ENCODE data around the gene C2CD3.

C2CD3 gene

DNA sequence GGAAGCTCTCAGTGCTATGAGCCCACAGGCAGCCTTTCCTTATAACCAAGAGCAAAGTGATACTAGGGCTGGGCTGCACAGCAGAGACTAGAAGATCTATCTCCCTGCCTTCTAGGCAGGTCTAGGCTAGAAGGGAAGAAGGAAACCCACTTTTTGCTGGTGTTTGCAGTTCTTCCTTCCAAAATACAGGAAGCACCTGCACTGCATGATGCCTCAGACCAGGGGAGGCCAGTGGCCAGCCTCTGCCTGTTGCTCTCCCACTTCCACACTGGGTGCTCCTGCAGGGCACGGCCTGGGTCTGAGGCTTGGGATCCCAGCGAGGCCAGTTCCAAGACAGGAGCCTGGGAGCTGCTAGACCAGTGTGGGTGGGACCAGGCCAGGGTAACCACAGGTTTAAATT, 155.9 kb downstream of the C2CD3 start:
- peaks cover 84% of the 10 kb centered on the region for H3K4me1 Mint-ChIP-seq (ENCODE audit: low read depth)
- H3K27ac Mint-ChIP-seq: no peak overlapping the region

DNA sequence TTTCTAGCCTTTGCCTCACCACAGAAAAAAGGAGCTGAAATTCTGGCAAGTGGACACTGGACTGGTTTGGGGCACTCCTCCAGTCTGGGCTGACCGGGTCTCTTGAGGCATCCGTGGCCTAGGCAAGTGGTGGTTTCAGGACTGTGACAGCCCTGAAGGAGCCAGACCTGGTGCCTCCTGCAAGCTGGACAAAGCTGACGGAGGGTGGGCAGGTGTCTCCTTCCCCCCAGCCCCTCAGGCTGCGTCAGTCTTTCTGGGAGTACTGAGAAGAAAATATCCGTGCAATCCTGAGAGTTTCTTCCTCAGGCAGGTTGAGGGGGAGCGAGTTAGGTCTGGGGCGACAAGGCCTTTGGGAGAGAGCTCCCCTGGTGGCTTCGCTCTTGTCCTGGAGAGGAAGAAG, 157.7 kb downstream of the C2CD3 start:
- no peak overlapping the region for H3K4me3 Mint-ChIP-seq
- peaks cover 23% of the 10 kb centered on the region for H3K36me3 Mint-ChIP-seq
- peaks cover 91% of the 10 kb centered on the region for H3K4me1 Mint-ChIP-seq (ENCODE audit: low read depth)
- no peak overlapping the region for H3K27ac Mint-ChIP-seq
- H3K27me3 Mint-ChIP-seq: no peaks in the 10 kb centered on the region
- H3K9me3 Mint-ChIP-seq (ENCODE audit: low read depth): no peaks in the 10 kb centered on the region

More for the DNA sequence above, 155.9 kb downstream of the C2CD3 start:
- Mint-ChIP-seq H3K36me3 (peaks cover 23% of the 10 kb centered on the region), H3K4me3 (no peak overlapping the region), H3K27me3 (no peaks in the 10 kb centered on the region), H3K9me3 (ENCODE audit: low read depth) (no peaks in the 10 kb centered on the region)

DNA sequence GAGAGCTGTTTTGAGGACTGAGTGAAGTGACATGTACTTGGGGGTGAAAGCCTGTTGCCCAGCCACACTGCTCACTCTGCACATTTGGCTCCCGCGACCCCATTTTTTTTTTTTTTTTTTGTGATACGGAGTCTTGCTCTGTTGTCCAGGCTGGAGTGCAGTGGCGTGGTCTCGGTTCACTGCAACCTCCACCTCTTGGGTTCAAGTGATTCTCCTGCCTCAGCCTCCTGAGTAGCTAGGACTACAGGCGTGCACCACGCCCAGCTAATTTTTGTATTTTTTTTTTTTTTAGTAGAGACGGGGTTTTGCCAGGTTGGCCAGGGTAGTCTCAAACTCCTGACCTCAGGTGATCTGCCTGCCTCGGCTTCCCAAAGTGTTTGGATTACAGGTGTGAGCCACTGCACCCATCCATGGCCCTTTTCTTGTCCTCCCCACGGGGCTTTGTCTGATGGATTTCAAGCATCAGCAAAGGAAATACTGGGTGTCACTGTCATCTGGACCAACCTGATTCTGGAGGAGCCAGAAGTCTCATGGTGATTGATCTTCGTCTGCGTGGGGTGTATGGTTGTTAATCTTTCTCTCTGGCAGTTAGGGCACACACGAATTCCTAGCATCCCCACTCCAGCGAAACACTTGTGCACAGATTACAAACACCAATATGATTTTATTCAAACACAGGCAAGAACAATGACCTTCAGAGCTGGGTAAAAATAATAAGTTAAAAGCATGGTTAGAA, 158.6 kb downstream of the C2CD3 start:
- H3K27ac Mint-ChIP-seq: peak overlapping the region; percentile 86
- H3K36me3 Mint-ChIP-seq: peaks cover 19% of the 10 kb centered on the region
- H3K27me3 Mint-ChIP-seq: no peaks in the 10 kb centered on the region
- H3K4me3 Mint-ChIP-seq: peak overlapping the region; percentile 46
- H3K4me1 Mint-ChIP-seq (ENCODE audit: low read depth): peaks cover 94% of the 10 kb centered on the region
- no peaks in the 10 kb centered on the region for H3K9me3 Mint-ChIP-seq (ENCODE audit: low read depth)

DNA sequence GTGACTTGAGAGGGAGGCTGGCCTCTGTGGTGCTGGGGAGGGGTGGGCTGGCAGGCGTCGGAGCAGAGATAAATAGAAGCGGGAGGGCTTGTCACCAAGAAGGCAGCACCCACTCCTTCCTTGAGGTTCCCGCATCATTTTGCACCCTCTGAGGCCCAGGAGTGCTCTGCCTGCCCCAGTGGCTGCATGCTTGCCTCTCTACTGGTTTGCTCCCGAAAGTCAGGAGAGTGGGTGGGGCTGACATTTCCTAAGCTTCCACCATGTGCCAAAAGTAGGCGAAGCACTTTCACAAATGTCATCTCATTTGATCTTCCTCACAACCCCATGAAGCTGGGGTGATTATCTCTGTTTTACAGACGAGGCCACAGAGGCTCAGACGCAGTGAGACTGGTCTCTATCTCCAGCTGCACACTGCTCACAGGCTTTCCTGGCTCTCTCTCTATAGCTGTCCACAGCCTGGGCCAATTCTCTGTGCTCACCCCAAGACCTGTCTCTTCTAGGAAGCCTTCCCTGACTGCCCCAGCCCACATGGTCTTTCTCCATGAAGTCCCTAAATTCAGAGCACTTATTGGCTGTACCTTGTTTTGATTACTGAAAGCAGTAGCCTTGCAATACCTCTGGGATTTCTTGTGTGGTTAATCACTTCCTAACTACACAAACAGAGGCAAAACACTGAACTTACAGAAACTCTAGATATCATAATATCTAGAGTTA, 159.3 kb downstream of the C2CD3 start:
- H3K9me3 Mint-ChIP-seq (ENCODE audit: low read depth): no peaks in the 10 kb centered on the region
- H3K36me3 Mint-ChIP-seq: peaks cover 12% of the 10 kb centered on the region
- peaks cover 91% of the 10 kb centered on the region for H3K4me1 Mint-ChIP-seq (ENCODE audit: low read depth)
- peak overlapping the region; percentile 86 for H3K27ac Mint-ChIP-seq
- no peaks in the 10 kb centered on the region for H3K27me3 Mint-ChIP-seq
- H3K4me3 Mint-ChIP-seq: peak overlapping the region; percentile 46

DNA sequence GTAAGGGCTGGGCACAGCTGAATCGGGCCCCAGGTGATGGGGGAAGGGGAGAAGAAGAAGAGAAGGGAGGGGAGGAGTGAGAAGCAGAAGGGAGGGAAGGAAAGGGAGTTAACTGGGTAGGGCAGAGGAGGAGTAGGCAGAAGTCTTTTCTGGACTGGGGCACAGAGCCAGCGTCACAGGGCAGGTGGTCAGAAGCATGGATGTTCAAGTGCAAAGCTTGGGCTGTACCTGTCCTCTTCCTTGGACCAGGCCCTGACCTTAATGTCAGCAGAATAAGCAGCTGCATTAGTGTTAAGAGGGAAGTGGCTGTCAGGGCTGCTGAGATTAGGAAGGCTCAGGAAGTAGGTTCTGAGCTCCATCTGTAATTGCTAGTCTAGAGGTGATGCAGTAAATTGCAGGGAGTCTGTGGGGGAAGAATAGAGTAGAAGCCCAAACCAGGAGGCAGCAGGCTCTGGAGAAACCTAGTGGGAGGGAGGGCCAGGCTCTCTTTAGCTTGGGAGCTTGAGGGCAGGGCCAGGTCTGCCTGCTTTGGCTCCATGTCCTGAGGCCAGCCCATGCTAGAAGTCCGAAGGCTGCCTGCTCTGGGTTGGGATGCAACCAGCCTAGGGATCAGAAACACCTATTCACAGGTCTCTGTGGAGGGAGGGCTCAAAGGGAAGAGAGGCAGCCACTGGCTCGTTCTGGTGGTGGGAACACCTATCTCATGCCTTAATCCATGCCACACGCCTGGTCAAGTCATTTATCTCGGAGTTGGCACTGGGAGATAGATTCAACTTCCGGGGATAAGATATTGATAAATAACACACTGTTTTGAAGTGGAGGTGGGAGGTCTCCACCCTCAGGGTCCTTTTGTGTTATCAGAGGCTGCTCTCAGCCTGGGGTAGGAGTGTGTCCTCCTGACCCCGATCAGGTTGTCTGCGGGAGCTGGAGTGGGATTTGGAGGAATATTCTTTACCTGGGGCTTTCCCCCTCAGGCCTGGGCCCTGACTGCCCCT, 160.2 kb downstream of the C2CD3 start:
- no peaks in the 10 kb centered on the region for H3K27me3 Mint-ChIP-seq
- H3K9me3 Mint-ChIP-seq (ENCODE audit: low read depth): no peaks in the 10 kb centered on the region
- H3K4me3 Mint-ChIP-seq: peak overlapping the region; percentile 46
- H3K36me3 Mint-ChIP-seq: peaks cover 8% of the 10 kb centered on the region
- H3K4me1 Mint-ChIP-seq (ENCODE audit: low read depth): peaks cover 90% of the 10 kb centered on the region
- H3K27ac Mint-ChIP-seq: peak overlapping the region; percentile 86

DNA sequence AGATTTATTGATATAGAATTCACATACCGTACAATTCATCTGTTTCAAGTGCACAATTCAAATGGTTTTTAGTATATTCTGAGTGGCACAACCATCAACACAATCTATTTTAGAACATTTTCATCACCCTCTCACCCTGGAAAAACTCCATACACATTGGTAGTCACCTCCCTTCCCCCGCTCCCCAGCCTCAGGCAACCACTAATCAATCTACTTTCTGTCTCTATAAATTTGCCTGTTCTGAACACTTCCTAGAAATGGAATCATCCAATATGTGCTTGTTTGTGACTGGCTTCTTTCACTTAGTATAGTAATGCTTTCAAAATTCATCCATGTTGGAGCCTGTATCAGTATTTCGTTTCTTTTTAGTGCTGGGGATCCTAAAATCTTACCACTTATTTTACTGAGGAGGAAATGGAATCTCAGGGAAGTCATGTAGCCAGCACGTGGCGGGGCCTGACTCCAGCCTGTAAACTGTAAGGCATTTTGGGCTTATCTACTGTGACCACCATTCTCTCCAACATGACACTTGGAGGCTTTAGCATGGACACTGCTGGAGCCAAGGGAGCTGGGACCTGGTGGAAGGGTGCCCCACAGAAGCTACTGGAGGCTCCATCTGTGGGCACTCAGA, 161.0 kb downstream of the C2CD3 start:
- Mint-ChIP-seq H3K9me3 (ENCODE audit: low read depth) (no peaks in the 10 kb centered on the region), H3K4me3 (peak overlapping the region; percentile 1), H3K4me1 (ENCODE audit: low read depth) (peaks cover 90% of the 10 kb centered on the region), H3K36me3 (peaks cover 4% of the 10 kb centered on the region), H3K27me3 (no peaks in the 10 kb centered on the region), H3K27ac (peak overlapping the region; percentile 86)

DNA sequence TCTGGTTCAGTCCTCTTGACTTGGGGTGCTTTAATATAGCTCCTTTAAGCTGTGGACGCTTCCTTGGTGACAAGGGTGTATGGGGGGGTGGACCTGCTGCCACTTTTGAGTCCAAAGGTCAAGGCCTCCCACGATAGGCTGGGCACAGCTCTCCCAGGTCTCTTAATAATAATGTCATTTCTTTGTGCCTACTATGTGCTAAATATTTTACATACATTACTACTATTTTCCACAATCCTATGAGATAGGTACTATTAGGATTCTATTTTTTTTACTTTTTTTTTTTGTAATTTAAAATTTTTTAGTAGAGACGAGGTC, 161.6 kb downstream of the C2CD3 start:
- Mint-ChIP-seq H3K4me1 (ENCODE audit: low read depth) (peaks cover 90% of the 10 kb centered on the region), H3K36me3 (peaks cover 4% of the 10 kb centered on the region), H3K9me3 (ENCODE audit: low read depth) (no peaks in the 10 kb centered on the region), H3K27me3 (no peaks in the 10 kb centered on the region), H3K4me3 (peak overlapping the region; percentile 30), H3K27ac (peak overlapping the region; percentile 70)

DNA sequence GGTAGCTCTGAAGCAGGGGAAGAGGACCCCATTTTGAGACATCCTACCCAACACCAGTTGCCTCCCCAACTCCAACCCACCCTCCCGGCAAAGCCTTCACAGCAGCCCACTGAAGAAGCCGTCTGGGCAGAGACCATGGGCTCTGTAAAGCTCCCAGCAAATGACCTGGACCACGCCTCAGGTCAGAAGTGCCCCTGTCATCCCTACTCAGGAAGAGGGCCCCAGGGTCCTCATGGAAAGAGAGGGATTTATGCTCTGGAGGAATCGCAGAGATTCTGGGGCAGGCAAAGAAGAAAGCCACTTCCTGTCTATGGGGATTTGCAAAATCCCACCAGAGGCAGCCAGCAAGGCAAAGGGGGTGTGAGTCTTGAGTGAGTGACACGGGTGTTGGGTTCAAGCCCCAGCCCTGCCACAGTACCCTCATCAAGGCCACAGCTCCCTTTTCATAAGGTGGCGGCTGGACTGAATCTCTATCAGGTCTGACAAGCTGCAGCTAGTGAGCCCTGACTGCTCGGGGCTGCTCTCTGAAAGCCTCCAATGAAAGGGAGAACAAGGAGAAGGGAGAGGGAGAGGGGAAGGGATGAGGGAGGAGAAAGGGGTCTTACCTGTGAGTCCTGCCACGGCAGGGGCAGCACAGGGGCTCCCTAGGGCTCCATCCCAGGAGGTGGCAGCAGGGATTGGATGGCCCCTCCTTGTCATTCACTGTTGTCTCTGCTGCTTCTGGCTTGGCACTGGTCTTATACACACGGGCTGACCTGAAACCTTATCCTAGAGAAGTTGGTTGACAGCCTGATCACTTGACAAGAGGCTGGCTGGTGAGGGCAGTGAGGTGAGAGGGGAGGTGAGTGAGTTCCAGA, 162.2 kb downstream of the C2CD3 start, which contains the start of gene UCP3:
TSS of gene UCP3 (minus strand) at position 713 of the 857 bp plus-strand sequence. CDS start 2,043 bp downstream, outside the sequence.
- peaks cover 91% of the 10 kb centered on the region for H3K4me1 Mint-ChIP-seq (ENCODE audit: low read depth)
- H3K4me3 Mint-ChIP-seq: peak within 1 kb of the TSS; percentile 30

DNA sequence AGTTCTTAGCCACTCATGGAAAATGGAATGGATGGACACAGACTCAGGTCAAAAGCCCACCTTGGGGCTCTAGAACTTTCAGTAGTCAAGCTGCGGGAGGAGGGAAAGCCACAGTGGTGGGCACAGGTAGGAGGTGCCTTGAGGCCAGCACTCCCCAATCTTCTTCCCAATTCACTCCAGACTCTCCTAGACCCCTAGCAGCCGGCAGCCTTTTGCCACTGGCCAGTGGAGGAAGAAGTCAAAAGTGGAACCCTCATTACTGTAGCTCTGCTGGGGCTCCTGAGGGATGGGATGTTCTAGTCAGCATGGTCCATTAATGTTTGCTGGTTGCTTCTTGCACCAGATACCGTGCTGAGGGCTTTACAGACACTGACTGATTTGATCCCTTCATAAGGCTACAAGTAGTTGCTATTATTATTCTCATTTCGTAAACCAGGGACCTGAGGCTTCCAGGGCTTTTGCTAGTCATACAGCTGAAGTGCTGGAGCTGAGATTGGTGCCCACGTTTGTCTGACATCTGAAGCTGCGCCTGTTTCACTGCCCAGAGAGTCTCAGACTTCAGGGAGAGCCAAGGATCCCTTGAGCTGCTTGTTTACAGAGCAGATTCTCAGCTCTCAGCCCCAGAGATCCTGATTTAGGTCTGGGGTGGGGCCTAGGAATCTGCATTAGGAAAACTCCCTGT, 163.0 kb downstream of the C2CD3 start:
- Mint-ChIP-seq H3K27me3 (no peaks in the 10 kb centered on the region), H3K4me1 (ENCODE audit: low read depth) (peaks cover 89% of the 10 kb centered on the region), H3K27ac (peak overlapping the region; percentile 70), H3K36me3 (peaks cover 7% of the 10 kb centered on the region), H3K4me3 (no peak overlapping the region), H3K9me3 (ENCODE audit: low read depth) (no peaks in the 10 kb centered on the region)

More for the DNA sequence above, 162.2 kb downstream of the C2CD3 start, which contains the start of gene UCP3:
- H3K36me3 Mint-ChIP-seq: peaks cover 4% of the 10 kb centered on the region
- H3K9me3 Mint-ChIP-seq (ENCODE audit: low read depth): no peaks in the 10 kb centered on the region
- no peaks in the 10 kb centered on the region for H3K27me3 Mint-ChIP-seq
- H3K27ac Mint-ChIP-seq: peak within 1 kb of the TSS; percentile 86

DNA sequence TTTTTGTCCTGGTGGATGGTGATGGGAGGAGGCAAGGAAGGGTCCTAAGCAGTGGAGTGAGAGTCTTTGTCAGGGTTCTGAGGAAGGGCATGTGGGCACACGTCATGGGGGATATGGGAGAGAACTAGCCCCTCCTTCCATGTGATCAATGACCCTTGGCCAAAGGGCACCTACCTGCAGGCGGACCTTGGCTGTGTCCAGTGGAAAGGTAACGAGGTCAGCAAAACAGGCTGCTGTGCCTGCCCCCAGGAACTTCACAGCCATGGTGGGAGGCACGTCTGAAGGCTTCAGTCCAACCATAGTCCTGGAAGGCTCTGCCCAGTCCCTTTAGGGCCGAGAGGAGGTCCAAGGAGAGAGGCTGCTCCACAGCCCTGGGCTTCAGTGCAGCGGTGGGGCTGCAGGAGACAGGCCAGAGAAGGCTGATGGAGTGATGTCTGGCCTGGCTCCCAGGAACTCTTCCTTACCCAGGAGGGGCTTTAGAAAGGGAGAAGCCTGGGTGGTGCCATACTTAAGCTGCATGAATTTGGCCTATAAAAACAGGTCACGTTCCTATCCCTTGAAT, 164.0 kb downstream of the C2CD3 start:
- peaks cover 8% of the 10 kb centered on the region for H3K36me3 Mint-ChIP-seq
- no peak overlapping the region for H3K4me3 Mint-ChIP-seq
- peak overlapping the region; percentile 62 for H3K27ac Mint-ChIP-seq
- H3K27me3 Mint-ChIP-seq: no peaks in the 10 kb centered on the region
- H3K4me1 Mint-ChIP-seq (ENCODE audit: low read depth): peaks cover 82% of the 10 kb centered on the region
- H3K9me3 Mint-ChIP-seq (ENCODE audit: low read depth): no peaks in the 10 kb centered on the region

DNA sequence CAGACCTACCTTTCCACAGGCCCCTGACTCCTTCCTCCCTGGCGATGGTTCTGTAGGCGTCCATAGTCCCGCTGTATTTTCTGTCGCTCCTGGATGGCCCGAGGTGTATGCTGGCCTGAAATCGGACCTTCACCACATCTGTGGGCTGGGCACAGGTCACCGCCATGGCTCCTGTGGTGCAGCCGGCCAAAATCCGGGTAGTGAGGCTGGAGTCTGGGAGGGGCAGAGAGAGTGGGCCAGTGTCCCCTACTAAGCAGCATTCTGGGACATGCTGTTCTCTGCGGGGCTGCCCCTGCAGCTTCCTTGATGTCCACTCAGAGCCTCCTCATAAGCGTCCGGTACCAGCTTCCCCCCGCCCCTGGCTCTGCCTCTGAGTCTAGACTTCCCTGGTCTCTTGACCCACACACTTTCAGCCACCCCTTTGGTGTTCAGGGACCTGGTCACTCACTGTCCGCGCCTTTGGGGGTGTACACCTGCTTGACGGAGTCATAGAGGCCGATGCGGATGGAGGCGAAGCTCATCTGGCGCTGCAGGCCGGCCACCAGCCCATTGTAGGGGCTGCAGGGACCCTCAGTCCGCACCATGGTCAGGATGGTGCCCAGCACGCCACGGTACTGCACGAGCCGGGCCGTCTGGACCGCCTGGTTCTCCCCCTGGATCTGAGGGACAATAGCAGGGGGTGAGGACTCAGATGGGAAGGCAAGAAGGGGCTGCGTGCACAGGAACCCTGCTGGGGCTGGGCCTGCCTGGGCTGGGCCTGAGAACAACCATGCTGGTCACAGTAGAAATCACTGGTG, 164.9 kb downstream of the C2CD3 start:
- peaks cover 77% of the 10 kb centered on the region for H3K4me1 Mint-ChIP-seq (ENCODE audit: low read depth)
- H3K9me3 Mint-ChIP-seq (ENCODE audit: low read depth): no peaks in the 10 kb centered on the region
- H3K4me3 Mint-ChIP-seq: no peak overlapping the region
- no peaks in the 10 kb centered on the region for H3K27me3 Mint-ChIP-seq
- H3K36me3 Mint-ChIP-seq: peaks cover 9% of the 10 kb centered on the region
- peak overlapping the region; percentile 94 for H3K27ac Mint-ChIP-seq

DNA sequence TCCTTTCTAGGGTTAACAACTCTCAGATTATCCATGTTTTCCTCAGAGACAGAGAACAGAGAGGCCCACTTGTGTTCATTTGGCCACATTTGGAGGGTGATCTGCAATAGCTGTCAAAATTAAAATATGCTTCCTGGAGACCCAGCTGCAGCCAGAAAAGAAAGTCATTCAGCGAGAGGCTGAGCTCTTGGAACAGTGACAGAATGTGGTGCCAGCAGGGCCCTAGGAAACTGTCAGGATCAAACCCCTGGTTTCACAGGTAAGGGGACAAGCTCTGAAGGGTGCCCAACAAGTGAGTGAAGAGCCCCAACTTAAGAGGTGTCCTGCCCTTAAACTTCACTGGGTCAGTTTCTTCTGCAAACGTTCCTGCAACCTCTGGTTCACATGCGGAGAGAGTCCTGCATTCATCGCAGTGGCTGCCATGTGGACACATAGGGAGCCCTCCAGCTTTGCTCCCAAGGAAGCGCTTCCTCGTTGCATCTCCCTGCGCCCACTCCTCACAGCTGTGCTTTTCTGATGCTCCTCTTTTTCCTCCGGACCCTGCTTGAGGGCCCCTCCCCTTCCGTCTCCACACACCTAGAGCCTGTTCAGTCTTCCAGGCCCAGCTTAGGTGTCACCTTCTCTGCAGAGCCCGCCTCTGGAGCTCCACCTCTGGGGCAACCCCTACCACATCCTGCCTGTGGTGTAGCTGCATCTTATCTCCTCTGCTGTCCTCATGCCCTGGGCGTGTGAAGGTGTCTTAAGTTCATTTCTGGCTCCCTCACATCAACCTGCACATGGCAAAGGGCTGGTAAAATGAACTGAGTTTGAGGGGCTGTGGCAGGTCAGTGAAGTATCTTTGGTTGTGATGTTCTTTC, 165.8 kb downstream of the C2CD3 start:
- peaks cover 71% of the 10 kb centered on the region for H3K4me1 Mint-ChIP-seq (ENCODE audit: low read depth)
- H3K9me3 Mint-ChIP-seq (ENCODE audit: low read depth): no peaks in the 10 kb centered on the region
- H3K27ac Mint-ChIP-seq: peak overlapping the region; percentile 94
- no peaks in the 10 kb centered on the region for H3K27me3 Mint-ChIP-seq
- peak overlapping the region; percentile 75 for H3K4me3 Mint-ChIP-seq
- peaks cover 12% of the 10 kb centered on the region for H3K36me3 Mint-ChIP-seq
